Bronchial epithelial cell (primary cell): ENCODE data around the gene PRSS36. TPM values are rescaled to one million over a fixed set of nuclear protein-coding genes. Genes with fewer than 3 reads are reported as not detected.
"Not testable (repeated sequence)": the region's sequence is repeated elsewhere in the genome, so short reads cannot be mapped to it uniquely, and the experiment has no call there.

Experiments
- DNase-seq: peaks from one replicate; pipeline ENCODE4 v3.0.0-alpha.2; 2010; ENCODE audit warnings: low read depth
- FAIRE-seq: peaks from 2 replicates; lab custom pipeline; 2011; peaks lifted over from hg19 to GRCh38; lab: Jason Lieb, UNC
- H3K27me3 ChIP-seq: 2 replicates; pipeline ENCODE4 v1.5.1; 2011; ENCODE audit warnings: low read length; ENCODE audit not compliant: control insufficient read depth, insufficient read depth
- H3K36me3 ChIP-seq: 2 replicates; pipeline ENCODE4 v1.5.1; 2011; ENCODE audit warnings: low read length; ENCODE audit not compliant: control insufficient read depth, insufficient read depth
- H3K4me3 ChIP-seq: 2 replicates; pipeline ENCODE4 v1.5.1; 2011; ENCODE audit warnings: mild to moderate bottlenecking, low read depth, low read length, control low read depth
- total RNA-seq: library from RNA; depleted of rRNA; stranded (reverse); fragments of >200 nt; gene quantifications from 2 replicates; pipeline ENCODE4 v1.2.1, GENCODE V29; 2014
- TF ChIP-seq, protein P1 (sequence below): IDR thresholded peaks from 2 replicates; pipeline ENCODE4 v1.5.1; 2011; ENCODE audit warnings: mild to moderate bottlenecking, moderate library complexity, low read length, control low read depth, inconsistent platforms; ENCODE audit not compliant: insufficient read depth, severe bottlenecking

The PRSS36 gene
- total RNA-seq, 1 donor from 2014 or later, result 0.26 TPM

DNA sequence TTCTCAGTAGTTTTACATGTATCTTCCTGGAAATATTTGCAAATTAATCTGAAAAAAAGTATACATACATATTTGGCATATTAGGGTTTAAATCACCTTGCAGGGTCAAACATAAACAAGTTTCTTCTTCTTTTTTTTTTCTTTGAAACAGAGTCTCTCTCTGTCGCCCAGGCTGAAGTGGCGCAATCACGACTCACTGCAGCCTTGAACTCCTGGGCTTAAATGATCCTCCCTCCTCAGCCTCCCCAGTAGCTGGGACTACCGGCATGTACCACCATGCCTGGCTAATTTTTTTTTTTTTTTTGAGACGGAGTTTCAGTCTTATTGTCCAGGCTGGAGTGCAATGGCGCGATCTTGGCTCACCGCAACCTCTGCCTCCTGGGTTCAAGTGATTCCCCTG lies 17.4 kb upstream of the PRSS36 start:
- no peaks in the 10 kb centered on the region for H3K27me3 ChIP-seq
- no peak overlapping the region for H3K4me3 ChIP-seq
- TF ChIP-seq, protein P1, sequence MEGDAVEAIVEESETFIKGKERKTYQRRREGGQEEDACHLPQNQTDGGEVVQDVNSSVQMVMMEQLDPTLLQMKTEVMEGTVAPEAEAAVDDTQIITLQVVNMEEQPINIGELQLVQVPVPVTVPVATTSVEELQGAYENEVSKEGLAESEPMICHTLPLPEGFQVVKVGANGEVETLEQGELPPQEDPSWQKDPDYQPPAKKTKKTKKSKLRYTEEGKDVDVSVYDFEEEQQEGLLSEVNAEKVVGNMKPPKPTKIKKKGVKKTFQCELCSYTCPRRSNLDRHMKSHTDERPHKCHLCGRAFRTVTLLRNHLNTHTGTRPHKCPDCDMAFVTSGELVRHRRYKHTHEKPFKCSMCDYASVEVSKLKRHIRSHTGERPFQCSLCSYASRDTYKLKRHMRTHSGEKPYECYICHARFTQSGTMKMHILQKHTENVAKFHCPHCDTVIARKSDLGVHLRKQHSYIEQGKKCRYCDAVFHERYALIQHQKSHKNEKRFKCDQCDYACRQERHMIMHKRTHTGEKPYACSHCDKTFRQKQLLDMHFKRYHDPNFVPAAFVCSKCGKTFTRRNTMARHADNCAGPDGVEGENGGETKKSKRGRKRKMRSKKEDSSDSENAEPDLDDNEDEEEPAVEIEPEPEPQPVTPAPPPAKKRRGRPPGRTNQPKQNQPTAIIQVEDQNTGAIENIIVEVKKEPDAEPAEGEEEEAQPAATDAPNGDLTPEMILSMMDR, result no peak
- FAIRE-seq (no peak), DNase-seq (no peak)
- no peaks in the 10 kb centered on the region for H3K36me3 ChIP-seq

DNA sequence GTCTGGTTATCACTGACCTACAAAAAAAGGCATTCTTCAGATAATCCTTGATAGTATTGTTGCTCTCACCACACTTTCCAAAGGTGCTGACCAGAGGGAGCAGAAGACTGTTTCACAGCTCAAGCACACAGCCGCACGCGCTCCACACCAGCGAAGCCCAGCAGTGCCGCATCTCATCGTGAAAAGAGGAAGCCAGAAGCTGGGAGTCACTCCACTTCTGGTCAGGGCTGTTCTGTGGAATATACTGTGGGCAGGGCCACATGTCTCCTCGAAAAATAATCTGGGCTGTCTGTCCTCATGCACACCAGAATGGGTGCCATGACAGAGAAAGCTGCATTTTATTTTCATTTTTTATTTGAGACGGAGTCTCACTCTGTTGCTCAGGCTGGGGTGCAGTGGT lies 7.3 kb upstream of the PRSS36 start:
- DNase-seq (no peak), FAIRE-seq (no peak)
- H3K36me3 ChIP-seq, result no peaks in the 10 kb centered on the region
- TF ChIP-seq, protein P1, result no peak
- no peaks in the 10 kb centered on the region for H3K27me3 ChIP-seq
- H3K4me3 ChIP-seq, result no peak overlapping the region

DNA sequence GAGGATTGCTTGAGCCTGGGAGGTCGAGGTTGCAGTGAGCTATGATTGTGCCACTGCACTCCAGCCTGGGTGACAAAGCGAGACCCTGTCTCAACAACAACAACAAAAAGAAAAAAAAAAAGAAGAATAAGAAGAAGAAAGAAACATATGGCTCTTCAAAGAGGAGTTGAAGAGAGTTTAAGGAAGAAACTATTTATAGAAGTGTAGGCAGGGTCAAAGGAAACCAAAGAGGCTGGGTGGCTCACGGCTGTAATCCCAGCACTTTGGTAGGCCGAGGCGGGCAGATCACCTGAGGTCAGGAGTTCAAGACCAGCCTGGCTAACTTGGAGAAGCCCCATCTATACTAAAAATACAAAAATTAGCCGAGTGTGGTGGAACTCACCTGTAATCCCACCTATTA lies 1.1 kb upstream of the PRSS36 start:
- not testable (repeated sequence) for H3K36me3 ChIP-seq, FAIRE-seq, H3K4me3 ChIP-seq, H3K27me3 ChIP-seq, DNase-seq

DNA sequence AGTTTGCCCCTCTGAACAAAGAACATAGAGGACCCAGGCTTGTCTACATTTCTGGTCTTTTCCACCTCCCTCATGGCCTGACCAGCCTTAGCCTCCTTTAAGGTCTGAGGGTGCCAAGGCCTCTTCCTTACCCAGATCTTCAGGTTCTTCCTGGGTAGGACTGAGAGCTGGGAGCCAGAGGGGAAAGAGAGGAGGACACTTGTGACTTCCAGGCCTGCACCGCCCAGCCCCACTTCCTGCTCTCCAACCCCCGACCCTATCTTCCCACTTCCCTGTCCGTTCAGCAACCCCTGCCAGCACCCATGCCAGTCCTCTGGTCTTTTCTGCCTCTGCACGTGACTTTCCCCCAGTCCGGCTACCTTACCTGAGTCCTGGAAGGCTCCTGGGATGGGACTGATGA lies 534 bp downstream of the PRSS36 start:
- FAIRE-seq (no peak), DNase-seq (no peak)
- TF ChIP-seq, protein P1, result no peak
- Histone ChIP-seq H3K36me3 (no peaks in the 10 kb centered on the region), H3K27me3 (no peaks in the 10 kb centered on the region), H3K4me3 (no peak overlapping the region)

DNA sequence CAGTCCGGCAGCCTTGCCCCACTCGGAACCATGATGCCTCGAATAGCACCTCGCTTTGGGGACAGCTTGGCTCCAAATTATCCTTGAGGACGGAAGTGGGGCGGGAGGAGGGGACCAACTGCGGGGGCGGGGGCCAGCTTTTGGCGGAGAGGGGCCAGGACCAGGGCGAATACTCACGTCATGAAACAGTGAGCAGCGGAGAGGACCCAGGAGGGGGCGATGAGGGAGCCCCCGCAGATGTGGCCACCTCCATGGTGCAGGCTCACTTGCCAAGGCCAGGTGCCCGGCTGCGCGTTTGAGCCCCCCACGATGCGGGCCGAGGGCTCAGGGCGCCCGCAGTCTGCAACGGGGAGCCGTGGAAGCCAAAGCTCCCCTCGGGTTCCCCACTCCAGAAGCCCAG lies 970 bp downstream of the PRSS36 start:
- Histone ChIP-seq H3K4me3 (no peak overlapping the region), H3K27me3 (no peaks in the 10 kb centered on the region), H3K36me3 (no peaks in the 10 kb centered on the region)
- FAIRE-seq, result no peak
- DNase-seq, result no peak
- TF ChIP-seq, protein P1, result no peak

DNA sequence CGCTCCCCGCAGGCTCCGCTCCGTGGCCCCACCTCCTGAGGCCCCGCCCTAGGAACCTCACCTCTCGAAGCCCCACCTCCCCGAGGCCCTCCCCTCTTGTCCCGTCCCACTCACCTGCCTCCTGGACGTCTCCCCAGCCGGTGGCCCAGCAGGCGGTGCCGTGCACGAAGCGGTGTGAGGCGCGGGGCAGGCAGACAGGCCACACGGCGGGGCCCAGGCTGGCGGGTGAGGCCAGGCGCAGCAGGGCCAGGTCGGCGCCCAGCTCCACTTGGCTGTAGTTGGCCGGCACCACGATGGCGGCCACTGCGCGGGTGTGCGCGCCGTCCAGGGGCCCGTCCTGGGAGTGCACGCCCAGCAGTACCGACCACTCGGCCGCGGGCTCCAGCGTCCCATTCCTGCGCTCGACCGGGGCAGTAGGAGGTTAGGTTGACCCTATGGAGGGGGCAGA lies 1.6 kb downstream of the PRSS36 start:
- FAIRE-seq, result no peak
- Histone ChIP-seq H3K36me3 (no peaks in the 10 kb centered on the region), H3K4me3 (peak overlapping the region; percentile 3), H3K27me3 (no peaks in the 10 kb centered on the region)
- TF ChIP-seq, protein P1, result no peak
- peak; percentile 44 for DNase-seq
